ENCODE results near the gene DCHS2.

The DCHS2 gene

GRCh38 chr4:154487145-154487544, 4.5 kb downstream of the DCHS2 start:
- no peak for DNase-seq

GRCh38 chr4:154485127-154485773, 6.3 kb downstream of the DCHS2 start:
- no peak for DNase-seq

GRCh38 chr4:154478547-154478946, 13.1 kb downstream of the DCHS2 start:
- no peak for DNase-seq

GRCh38 chr4:154478128-154478527, 13.5 kb downstream of the DCHS2 start:
- DNase-seq = no peak

GRCh38 chr4:154476232-154476631, 15.4 kb downstream of the DCHS2 start:
- no peak for DNase-seq

- DNase-seq = no peak
These were observed 15.8 kb downstream of the DCHS2 start for GRCh38 chr4:154475820-154476219.

- DNase-seq = no peak
These were observed 18.1 kb downstream of the DCHS2 start for GRCh38 chr4:154473497-154473896.

- no peak for DNase-seq
These were observed 18.7 kb downstream of the DCHS2 start for GRCh38 chr4:154472858-154473257.

- DNase-seq = no peak
These were observed 19.9 kb downstream of the DCHS2 start for GRCh38 chr4:154471526-154472331.

GRCh38 chr4:154471032-154471431, 20.6 kb downstream of the DCHS2 start:
- DNase-seq = no peak

- DNase-seq = no peak
These were observed 23.7 kb downstream of the DCHS2 start for GRCh38 chr4:154467886-154468285.

- DNase-seq = no peak
These were observed 25.3 kb downstream of the DCHS2 start for GRCh38 chr4:154466336-154466735.

GRCh38 chr4:154465085-154465484, 26.5 kb downstream of the DCHS2 start:
- DNase-seq = no peak

- no peak for DNase-seq
These were observed 26.9 kb downstream of the DCHS2 start for GRCh38 chr4:154464654-154465053.

GRCh38 chr4:154462081-154462810, 29.4 kb downstream of the DCHS2 start:
- no peak for DNase-seq

GRCh38 chr4:154457471-154457870, 34.1 kb downstream of the DCHS2 start:
- DNase-seq = peak; percentile 49

- no peak for DNase-seq
These were observed 34.7 kb downstream of the DCHS2 start for GRCh38 chr4:154456889-154457288.

- DNase-seq = no peak
These were observed 35.4 kb downstream of the DCHS2 start for GRCh38 chr4:154456240-154456639.

GRCh38 chr4:154455111-154455510, 36.5 kb downstream of the DCHS2 start:
- no peak for DNase-seq

- no peak for DNase-seq
These were observed 36.9 kb downstream of the DCHS2 start for GRCh38 chr4:154454710-154455109.

- no peak for DNase-seq
These were observed 38.7 kb downstream of the DCHS2 start for GRCh38 chr4:154452798-154453346.

- DNase-seq = no peak
These were observed 40.6 kb downstream of the DCHS2 start for GRCh38 chr4:154450966-154451365.

GRCh38 chr4:154444958-154445357, 46.6 kb downstream of the DCHS2 start:
- DNase-seq = no peak

GRCh38 chr4:154441982-154442381, 49.6 kb downstream of the DCHS2 start:
- DNase-seq = no peak
